NCI-H510A treated with DMSO at 0.1 percent for 48 hours (cell line): ENCODE measurements around the gene INAFM2.

ENCODE experiments used
- DNase-seq: peaks from one replicate; lab custom pipeline; 2025; lab: John Stamatoyannopoulos, UW

The INAFM2 gene

DNA sequence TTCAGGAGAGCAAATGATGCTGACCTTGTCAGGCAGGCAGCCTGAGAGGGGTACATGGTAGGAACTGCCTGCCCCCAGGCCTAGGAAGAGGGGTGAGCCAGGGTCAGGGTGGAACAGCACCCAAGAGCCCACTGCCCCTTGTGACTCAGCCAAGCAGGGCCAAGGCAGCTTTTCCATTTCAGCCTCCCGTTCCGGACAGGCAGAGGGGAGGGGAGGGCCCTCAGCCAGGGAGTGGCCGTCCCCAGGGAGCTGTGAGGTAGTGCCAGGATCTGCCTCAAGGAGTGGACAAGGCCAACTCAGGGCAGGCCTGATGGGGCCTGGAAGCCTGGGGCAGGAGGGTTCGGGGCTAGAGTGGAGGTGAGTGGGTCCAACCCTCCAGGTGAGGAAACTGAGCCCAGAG is 35.5 kb upstream of the INAFM2 start:
- no peak for DNase-seq

DNA sequence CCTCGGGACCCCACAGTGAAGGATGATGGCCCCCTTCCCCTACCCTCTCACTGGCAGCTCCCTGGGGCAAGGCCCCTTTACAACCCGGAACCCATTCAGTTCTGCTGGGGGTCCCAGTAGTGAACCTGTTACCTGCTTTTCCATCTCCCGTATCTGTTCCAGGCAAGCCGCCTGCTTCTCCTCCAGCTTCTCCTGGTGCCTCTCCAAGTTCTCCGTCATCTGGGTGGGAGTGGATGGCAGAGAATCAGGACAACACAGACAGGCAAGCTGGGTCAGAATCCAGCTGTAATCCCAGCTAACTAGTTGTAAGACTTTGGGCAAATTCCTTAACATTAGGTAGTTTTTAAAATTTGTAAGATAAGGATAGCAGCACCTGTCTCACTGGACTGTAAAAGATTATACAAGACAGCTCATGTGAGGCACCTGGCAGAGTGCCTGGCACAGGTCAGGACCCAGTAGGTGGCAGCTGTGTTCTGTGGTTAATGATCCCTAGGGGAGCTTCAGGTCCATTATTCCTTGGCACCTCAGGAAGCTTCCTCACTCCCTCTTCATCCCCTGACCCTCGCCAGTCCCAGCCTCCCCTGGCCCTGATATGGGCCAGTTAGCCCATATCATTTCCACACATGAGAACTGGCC is 34.2 kb upstream of the INAFM2 start:
- peak; percentile 6 for DNase-seq

DNA sequence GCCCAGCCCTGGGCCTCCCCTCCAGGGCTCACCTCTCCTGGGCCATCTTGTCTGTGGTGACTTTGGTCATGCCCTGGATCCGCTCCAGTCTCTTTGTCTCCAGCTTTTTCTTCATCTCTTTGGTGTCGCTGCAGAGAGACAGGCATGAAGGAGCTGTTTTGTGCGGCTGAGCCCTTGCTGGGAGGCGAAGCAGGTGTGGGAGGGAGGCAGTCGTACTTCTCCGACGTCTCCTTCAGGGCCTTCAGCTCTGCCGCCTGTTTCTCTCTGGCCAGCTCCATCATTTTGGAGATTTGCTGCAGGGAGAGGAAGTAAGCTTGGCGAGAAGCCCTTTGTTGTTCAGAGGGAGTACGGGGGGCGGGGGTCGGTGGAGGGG is 33.0 kb upstream of the INAFM2 start:
- no peak for DNase-seq

DNA sequence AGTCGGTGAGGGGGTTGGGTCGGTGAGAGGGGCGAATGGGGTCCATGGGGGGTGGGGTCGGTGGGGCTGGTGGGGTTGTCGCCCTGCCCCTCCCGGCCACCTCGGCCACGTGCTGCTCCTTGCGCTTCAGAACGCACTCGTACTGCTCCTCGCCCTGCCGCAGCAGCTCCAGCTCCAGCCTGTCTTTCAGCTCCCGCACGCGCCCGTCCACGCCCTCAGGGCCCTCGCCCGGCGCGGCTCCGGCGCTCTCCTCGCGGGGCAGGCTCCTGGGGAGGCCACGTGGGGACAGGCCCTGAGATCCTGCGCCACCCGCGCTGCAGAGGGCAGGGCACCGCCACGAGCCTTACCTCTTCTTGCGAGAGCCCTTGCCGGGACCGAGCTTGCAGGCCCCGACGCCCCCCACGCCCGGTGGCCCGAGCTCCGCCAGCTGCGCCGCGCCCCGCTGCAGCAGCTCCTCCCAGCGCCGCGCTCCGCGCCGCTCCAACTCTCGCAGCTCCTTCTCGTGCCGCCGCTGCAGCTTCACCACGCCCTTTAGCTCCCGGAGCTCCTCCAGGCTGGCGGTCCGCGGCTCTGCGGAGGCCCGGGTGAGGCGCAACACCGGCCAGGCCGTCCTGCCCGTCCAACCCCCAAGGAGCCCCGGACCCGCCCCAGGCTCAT is 32.4 kb upstream of the INAFM2 start:
- DNase-seq = peak; percentile 37

DNA sequence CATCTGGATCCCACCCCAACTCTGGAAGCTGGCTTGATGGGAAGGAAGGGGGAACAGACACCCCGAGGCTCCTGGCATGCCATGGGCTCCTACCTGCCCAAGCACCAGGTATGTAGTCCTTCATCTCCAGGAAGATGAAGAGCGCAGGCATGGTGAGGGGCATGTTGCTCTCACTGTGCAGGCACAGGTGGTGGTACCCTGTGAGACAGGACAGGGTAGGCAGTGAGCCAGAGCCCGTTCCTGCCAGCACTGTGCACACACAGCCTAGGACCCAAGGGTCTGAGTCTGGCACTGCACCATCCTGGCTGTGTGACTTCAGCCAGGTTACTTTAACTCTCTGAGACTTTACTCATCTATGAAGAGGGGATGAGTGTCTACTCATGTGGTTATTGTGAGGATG is 31.2 kb upstream of the INAFM2 start:
- no peak for DNase-seq

DNA sequence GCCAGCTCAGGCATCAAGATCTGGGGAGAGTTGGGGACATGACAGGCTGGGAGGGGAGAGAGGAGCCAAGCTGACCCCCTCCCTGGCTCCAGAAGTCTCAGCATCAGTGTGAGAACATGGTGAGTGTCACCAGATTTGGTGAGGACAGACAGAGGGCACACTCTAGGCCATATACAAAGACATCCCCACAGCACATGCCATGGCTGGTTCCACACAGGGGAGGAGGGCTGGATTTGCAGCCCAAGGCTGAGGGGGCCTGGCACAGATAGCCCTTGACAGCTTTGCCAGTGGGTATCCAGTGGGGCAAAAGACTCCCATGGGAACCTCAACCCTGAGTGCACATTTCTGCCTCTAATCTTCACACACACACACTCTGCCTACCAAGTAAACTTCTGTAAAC is 30.5 kb upstream of the INAFM2 start:
- no peak for DNase-seq

DNA sequence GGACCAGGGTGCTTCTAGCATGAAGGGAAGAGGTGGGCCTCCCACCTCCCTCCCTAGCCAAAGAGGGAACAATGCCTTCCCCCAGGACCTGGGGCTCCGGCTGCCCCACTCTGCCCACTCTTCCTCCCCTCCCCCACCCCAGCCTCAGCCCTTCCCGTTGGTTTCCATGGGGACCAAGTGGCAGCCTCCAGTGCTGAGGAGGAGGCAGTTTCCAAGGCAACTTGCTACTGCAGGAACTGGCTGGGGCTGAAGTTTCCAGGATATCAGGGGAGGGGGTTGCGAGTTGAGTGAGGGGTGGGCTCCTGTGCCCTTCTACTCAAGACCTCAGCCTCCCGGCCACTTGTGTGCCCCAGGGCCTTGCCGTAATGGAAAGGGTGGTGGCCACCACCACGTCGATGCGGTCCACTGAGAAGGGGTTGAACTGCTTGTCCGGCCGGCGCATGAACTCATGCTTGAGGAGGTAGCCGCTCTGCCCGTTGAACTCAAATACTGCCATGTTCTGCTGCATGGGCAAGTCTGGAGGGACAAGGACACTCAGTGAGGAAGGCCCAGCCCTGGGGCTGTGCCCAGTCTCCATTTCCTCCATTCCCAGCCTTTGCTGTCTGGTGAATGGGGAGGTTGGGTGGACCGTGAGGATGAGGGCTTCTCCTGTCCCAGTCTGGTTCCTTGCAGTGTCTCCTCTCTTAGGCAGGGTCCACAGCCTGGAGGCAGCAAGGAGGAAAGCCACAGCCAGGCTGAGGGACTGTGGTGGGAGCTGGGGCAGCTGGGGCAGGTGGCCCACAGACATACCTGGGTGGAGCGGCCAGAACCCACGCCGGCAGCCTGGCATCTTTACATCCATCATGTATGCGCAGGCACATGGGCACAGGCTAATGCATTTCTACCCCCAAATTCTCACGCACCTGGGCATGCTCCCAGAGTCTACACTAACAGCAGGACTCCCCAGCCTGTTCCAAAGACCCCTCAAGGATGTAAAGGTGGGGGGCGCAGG is 29.3 kb upstream of the INAFM2 start:
- DNase-seq = no peak

DNA sequence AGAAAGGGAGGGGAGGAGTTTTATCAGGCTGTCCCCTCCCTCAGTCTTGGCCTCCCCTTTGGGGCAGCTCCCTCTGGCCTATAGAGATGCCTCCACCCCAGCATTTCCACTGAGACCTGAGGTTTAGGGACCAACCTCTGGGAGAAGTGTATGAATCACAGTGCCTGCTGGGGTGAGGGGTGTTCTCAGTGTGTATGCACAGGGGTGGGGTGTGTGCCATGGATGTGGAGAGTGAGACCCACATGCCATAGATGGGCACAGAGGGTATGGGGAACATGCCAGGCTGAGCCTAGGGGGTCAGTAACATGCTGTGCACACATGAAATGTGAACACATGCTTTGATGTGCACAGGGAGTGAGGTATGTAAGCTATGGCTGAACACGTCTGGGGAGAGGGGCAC is 28.2 kb upstream of the INAFM2 start:
- DNase-seq = no peak

DNA sequence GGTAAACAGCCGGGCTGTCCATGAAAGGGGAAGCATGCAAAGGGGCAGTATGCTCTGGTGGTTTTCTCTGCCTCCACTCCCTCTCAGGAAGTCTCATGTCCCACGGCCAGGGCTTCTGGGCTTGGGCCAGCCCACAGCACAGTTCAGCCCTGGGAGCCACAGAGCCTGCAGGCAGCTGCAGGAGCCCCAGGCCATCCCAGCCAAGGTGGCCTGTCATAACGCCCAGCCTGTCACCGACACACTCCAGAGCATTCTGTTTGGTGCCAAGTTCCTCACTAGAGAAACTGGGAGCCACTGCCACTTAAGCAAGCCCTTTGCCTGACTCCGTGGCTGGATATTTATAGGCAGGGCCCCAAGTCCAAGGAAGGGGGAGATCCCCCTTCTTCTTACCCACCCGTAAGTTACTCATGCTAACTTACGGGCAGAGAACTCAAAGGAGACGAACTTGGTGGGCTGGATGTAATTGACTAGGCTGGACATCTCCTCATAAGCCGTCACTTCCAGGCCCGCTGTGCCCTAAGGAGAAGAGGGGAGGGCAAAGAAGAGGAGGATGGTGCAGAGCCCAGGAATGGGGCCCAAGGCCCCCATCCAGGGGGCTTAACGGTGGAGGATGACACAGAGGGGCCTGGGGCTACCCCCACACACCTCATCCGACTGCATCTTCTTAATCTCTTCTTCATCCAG is 27.5 kb upstream of the INAFM2 start:
- DNase-seq = no peak

DNA sequence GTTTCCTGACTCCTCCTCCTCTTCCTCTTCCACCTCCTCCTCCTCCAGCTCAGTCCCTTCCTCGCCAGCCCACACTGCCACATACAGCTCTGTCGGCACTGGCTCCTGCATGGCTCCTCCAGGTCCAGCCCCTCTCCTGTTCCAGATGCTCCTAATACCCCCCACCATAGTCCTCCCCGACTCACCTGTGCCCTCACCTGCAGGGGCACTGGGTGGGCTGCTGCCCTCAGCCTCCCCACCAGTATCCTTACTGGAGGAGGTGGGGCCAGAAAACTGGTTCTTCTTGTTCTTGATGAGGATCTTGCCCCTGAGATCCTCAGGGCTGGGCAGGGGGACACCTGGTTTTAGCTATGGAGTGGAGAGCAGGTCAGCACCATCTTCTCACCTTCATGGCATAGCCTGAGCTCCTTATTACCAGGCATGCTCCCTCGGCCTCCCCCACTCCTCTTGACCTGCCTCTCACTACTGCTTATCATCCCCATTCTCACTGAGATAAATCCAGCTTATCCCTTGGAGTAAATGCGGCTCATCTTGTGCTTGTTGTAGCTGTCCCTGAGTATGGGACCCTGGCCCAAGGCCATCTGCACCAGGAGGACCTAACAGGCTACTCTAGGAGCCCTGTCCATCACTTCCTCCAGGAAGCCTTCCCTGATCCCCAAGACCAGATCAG is 26.8 kb upstream of the INAFM2 start:
- DNase-seq = no peak

DNA sequence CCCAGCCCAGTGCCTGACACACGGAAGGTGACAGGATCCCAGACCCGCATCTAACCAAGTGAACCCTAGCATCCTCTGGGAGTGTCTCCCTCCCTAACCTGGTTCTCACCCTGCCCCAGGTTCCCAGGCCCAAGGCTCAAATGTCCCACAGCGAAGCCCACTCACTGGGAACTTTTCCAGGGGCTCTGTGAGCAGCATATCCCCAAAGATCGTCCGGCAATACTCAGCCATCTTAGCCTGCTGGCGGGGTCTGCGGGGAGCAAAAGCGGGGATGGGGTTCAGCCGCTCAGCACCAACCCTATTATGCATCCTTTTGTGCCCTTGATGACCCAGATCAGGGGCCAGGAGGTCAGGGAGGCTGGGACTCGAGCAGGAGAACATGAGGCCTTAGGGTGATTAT is 26.1 kb upstream of the INAFM2 start:
- no peak for DNase-seq

DNA sequence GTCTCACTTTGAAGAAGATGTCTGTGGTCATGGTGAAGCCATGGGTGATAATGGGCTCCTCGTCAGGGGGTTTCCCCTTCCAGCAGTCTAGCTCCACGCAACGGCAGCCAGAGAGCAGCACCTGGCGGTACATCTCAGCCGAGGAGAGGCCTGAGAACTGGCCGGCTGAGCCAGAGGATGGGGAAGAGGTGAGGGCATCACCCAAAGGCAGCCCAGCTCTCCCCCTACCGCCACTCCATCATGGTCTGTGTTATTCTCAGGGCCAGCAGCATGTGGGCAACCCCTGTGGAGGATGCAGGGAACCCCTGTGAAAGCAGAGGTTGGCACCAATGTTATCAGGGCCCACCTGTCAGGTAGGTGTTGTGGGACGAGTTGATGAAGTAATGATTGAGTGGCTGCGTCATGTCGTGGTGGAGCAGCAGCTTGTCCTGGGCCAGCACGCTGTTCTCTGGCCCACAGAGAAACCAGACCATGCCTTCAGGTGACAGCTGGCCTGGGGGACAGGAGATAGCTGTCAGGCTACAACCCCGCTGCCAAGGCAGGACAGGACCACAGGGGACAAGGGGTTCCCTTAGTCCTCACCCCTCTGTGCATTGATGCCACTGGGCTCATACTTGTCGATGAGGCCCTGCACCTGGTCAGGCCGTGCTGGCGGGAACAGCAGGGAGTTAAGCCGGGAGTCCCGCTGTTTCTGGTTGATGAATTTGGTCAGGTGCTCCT is 25.1 kb upstream of the INAFM2 start:
- no peak for DNase-seq

DNA sequence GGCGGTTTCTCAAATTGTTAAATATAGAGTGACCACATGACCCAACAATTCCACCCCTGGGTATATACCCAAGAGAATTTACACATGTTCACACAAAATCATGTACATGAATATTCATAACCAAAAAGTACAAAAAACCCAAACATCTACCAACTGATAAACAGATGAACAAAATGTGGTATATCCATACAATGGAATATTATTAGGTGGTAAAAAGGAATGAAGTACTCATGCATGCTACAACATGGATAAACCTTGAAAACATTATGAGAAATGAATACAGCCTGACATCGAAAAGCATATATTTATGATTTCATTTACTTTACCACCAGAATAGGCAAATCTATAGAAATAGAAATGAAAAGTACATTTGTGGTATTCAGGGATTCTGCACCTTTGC is 23.1 kb upstream of the INAFM2 start:
- no peak for DNase-seq

DNA sequence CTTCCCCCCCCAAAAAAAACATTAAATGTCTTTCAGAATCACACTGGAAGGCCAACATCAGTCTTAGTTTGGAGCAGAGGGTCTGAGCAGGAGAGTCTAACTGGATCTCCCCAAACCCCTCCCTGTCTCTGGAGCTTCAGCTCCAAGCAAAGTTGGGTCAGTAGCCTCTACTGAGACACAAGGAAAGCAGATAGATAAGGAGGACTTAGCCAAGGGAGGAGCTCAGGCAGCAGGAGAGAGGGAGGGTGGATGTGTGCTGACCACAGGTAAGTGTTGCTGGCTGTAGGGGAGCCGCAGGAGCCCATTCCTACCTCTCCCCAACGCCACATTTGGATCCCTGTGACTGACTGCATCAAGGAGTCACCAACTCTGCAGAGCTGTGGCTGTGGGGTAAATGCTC is 22.7 kb upstream of the INAFM2 start:
- no peak for DNase-seq

DNA sequence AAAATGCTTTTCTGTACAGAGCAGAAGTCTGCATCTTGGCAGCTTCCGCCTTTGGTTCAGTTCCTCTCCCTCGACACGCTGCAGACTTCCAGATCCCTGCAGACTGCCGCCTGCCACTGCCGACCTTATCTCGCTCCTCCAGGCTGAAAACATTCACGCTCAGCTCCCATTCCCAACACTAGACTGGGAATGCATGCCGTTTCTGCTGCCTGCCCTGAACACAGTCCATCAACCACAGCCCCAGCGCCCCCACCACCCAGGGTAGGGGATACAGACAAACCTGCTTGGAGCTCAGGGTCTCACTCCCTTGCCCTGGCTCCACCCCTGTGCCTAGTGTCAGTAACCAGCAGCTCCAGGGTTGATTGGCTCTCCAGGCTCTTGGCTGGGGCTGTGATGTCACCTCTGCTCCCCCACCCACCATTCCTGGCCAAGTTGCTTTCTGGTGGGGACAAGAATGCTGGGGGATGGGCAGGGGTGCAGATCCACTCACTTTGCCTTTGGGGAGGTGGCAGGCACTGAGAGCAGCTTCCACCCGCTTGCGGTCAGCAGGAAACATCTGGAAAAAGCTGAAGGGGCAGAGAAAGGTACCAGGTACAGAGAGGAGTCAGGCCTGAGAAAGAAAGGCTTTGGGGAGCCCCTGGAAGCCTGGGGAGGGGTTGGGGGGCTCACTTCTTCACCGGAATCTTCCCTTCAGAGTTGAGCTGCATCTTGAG is 21.9 kb upstream of the INAFM2 start:
- no peak for DNase-seq

DNA sequence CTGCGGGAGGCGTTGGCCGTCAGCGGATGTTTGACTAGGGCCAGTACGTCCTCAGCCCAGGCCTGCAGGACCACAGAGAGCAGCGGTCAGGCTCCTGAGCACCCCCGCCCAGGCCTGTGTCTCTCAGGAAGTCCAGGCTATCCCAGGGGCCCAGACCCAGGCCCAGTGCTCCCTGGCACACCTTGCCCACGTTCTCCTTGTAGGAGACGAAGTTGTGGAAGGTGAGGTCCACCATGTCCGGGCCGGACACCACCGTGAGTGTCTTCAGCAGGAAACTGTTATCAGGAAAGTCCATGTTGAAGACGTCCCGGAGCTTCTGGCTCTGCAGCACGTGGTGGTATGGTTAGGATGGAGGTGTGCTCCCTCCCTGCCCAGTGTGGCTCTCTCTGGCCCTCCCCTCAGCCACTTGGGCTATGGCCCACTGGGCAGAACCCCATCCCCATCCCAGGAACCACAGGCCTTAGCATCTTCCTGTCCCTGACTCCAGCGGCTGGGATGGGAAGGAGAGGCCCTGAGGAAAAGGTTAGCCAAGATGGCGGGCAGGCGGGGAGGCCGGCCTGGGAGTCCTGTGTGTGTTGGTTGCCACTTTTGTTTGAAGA is 21.1 kb upstream of the INAFM2 start:
- no peak for DNase-seq

DNA sequence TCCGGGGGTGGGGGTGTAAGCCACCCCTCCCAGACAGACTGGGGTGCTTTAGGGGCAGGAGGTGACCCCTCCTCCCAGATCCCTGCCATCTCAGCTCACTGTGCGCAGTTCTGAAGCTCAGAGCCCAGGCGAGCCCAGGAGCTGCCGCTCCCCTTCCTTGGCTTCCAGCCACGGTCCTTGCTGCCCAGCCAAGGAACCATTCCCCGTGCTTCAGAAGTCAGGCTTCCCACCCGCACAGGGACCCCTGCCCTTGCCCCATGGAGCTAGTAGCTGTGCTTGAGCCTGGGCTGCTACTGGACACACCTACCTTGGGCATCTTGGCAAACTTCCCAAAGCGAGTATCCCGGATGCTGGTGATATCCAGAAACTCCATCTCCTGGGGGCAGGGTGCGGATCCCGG is 20.5 kb upstream of the INAFM2 start:
- DNase-seq = no peak

DNA sequence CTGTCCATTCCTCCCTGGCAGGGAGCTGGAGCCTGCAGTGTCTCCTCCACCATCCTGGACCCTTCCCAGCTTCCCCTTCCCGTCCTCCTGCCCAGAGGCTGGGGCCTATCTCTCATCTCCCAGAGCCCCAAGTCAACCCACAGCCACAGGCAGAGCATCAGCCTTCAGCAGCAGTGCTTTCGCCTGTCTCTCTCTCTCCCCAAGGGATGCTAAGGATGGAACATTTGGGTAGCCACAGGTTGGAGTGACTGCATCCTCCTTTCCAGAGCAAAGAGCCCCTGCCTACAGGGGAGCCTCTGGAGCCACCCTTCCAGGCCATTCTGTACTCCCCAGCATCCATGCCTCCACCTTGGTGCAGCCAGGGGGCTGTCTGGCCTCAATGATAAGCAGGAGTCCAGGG is 19.9 kb upstream of the INAFM2 start:
- DNase-seq = no peak

DNA sequence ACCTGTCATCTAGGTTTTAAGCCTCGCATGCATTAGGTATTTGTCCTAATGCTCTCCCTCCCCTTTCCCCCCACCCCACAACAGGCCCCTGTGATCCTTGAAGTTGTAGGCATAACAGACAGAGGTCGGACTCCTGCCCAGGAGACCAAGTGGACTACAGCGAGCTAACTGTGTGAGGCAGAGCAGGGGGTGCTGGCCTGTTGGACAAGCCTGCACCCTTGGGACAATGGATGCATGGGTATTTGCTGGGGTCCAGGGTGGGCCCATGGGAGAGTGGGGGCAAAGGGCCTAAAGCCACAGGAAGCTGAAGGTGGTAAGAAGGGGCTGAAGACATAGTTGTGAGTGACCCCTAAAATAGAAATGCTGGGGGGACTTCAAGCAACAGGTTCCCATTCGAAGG is 18.2 kb upstream of the INAFM2 start:
- DNase-seq = no peak

DNA sequence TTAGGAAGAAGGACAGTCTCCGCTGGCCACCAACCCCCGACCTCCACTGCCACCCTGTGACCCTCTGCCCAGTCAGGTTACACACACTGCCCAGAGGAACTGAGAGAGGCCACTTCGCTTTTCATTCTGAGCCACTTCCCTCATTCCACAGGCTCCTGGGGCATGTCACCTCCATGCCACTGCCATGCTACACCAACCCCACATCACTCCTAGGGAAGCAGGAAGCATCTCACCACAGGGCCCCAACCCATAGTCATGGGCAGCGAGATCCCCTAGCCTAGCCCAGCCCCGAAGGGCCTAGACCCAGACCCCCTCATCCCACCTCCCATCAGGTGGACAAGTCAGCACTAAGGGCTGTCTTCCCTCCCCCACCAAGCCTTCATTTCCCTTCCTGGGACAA is 17.1 kb upstream of the INAFM2 start:
- DNase-seq = no peak
